Activated CD4-positive, alpha-beta T cell treated with anti-CD3 and anti-CD28 coated beads, Interleukin-2, amount 50 U/mL, for 24 hours (primary cell): Measurements from ENCODE around the gene PMM2.
"Not testable (repeated sequence)": the region's sequence is repeated elsewhere in the genome, so short reads cannot be mapped to it uniquely, and the experiment has no call there.

Experiments
- DNase-seq, 2 donors: peaks; one replicate each; pipeline ENCODE4 v3.0.0-alpha.2; 2020; ENCODE audit warnings: low read depth in 1 of 2, low spot score in 1 of 2

The PMM2 gene

GRCh38 chr16:8781797-8782196 lies 15.8 kb upstream of the PMM2 start:
- no peak for DNase-seq

- DNase-seq: no peak
Observed at GRCh38 chr16:8782673-8783072, 15.0 kb upstream of the PMM2 start.

- DNase-seq: no peak
Observed at GRCh38 chr16:8785408-8785807, 12.2 kb upstream of the PMM2 start.

- not testable (repeated sequence) for DNase-seq
Observed at GRCh38 chr16:8786316-8786715, 11.3 kb upstream of the PMM2 start.

GRCh38 chr16:8788578-8789172 lies 9.0 kb upstream of the PMM2 start:
- DNase-seq: no peak

- no peak for DNase-seq
Observed at GRCh38 chr16:8795091-8795490, 2.5 kb upstream of the PMM2 start.

GRCh38 chr16:8795818-8796217 lies 1.8 kb upstream of the PMM2 start:
- no peak for DNase-seq

GRCh38 chr16:8796469-8797363 lies 923 bp upstream of the PMM2 start:
- DNase-seq: no peak

GRCh38 chr16:8798174-8798527 lies 512 bp downstream of the PMM2 start:
- peak; percentile 6 for DNase-seq

- no peak for DNase-seq
Observed at GRCh38 chr16:8798535-8799157, 1.0 kb downstream of the PMM2 start.

- no peak for DNase-seq
Observed at GRCh38 chr16:8801701-8802100, 4.1 kb downstream of the PMM2 start.

- not testable (repeated sequence) for DNase-seq
Observed at GRCh38 chr16:8803733-8804132, 6.1 kb downstream of the PMM2 start.

- DNase-seq: no peak
Observed at GRCh38 chr16:8804313-8804712, 6.7 kb downstream of the PMM2 start.

GRCh38 chr16:8806272-8806983 lies 8.8 kb downstream of the PMM2 start:
- no peak for DNase-seq

GRCh38 chr16:8807189-8807588 lies 9.6 kb downstream of the PMM2 start:
- no peak for DNase-seq

- DNase-seq: no peak
Observed at GRCh38 chr16:8808009-8808408, 10.4 kb downstream of the PMM2 start.

- no peak for DNase-seq
Observed at GRCh38 chr16:8808613-8809353, 11.1 kb downstream of the PMM2 start.

- DNase-seq: no peak
Observed at GRCh38 chr16:8812162-8812843, 14.7 kb downstream of the PMM2 start.

- DNase-seq: no peak
Observed at GRCh38 chr16:8814095-8814806, 16.6 kb downstream of the PMM2 start.
